Activated CD8-positive, alpha-beta memory T cell treated with anti-CD3 and anti-CD28 coated beads, Interleukin-2, amount 10 ng/mL, durations not matched to agents 7 days and 5 days (primary cell): Measurements from ENCODE around the gene MPPED2. TPM values are rescaled to one million over a fixed set of nuclear protein-coding genes. Genes with fewer than 3 reads are reported as not detected.

Experiments
- ATAC-seq: fragments of 150-1000 bp; cut with Tn5 transposase; one replicate; pipeline ENCODE4 v1.10.0; 2021; ENCODE audit warnings: moderate library complexity
- CTCF ChIA-PET: fragments of 350-600 bp; sonication (Branson Sonifier 250); formaldehyde crosslinking; loops from one replicate; lab custom pipeline; 2021; ENCODE audit warnings: antibody characterized with exemption; lab: Charles Lee
- DNase-seq: peaks from one replicate; pipeline ENCODE4 v3.0.0-alpha.2; 2020
- H3K27ac Mint-ChIP-seq: one replicate; pipeline ENCODE4 v1.8.0; 2021; ENCODE audit warnings: mild to moderate bottlenecking, mixed read lengths
- H3K27me3 Mint-ChIP-seq: one replicate; pipeline ENCODE4 v1.8.0; 2021; ENCODE audit warnings: mixed read lengths
- H3K36me3 Mint-ChIP-seq: one replicate; pipeline ENCODE4 v1.8.0; 2021; ENCODE audit warnings: mild to moderate bottlenecking, mixed read lengths
- H3K4me1 Mint-ChIP-seq: one replicate; pipeline ENCODE4 v1.8.0; 2021; ENCODE audit warnings: mixed read lengths
- H3K4me3 Mint-ChIP-seq: one replicate; pipeline ENCODE4 v1.8.0; 2021; ENCODE audit warnings: mild to moderate bottlenecking, moderate library complexity, mixed read lengths
- H3K9me3 Mint-ChIP-seq: one replicate; pipeline ENCODE4 v1.8.0; 2022; ENCODE audit warnings: low read depth, mixed read lengths
- total RNA-seq, 2 experiments: library from RNA; stranded (reverse); gene quantifications; one replicate each; pipeline ENCODE4 v1.2.3, GENCODE V29; 2021

The MPPED2 gene
- total RNA-seq, 2 experiments from 2014 or later = not detected

DNA sequence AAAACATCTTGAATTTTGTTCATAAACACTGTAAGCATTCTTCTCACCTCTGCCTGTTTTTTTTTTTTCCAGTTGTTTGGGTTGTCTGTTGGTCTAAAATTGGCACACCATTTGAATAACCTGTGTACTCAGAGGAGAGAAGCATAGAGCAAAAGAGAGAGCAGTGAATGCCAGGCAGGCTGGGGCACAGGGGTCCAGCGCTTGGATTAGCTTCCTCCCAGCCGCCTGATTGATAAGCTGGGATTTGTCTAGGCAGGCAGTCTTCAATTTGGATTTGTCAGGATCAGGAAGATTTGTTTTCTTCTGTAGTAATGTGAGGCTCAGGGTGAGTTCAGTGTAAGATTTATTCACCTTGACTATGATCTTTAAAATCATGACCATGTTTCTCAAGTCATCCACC, 204.3 kb downstream of the MPPED2 start:
- ATAC-seq (no peak), DNase-seq (no peak)
- H3K36me3 Mint-ChIP-seq = no peaks in the 10 kb centered on the region
- CTCF ChIA-PET = no interaction called here
- no peak overlapping the region for H3K4me3 Mint-ChIP-seq
- no peaks in the 10 kb centered on the region for H3K9me3 Mint-ChIP-seq
- H3K27ac Mint-ChIP-seq = no peak overlapping the region
- no peaks in the 10 kb centered on the region for H3K4me1 Mint-ChIP-seq
- no peaks in the 10 kb centered on the region for H3K27me3 Mint-ChIP-seq

- H3K4me3 Mint-ChIP-seq = no peak overlapping the region
- no peak for DNase-seq
- no peaks in the 10 kb centered on the region for H3K27me3 Mint-ChIP-seq
- CTCF ChIA-PET = no interaction called here
- H3K27ac Mint-ChIP-seq = no peak overlapping the region
- H3K36me3 Mint-ChIP-seq = no peaks in the 10 kb centered on the region
- H3K9me3 Mint-ChIP-seq = no peaks in the 10 kb centered on the region
- ATAC-seq = no peak
- no peaks in the 10 kb centered on the region for H3K4me1 Mint-ChIP-seq
Measured at GRCh38 chr11:30380846-30381245, 205.3 kb downstream of the MPPED2 start.

GRCh38 chr11:30377347-30377746, 208.8 kb downstream of the MPPED2 start:
- CTCF ChIA-PET = no interaction called here
- H3K9me3 Mint-ChIP-seq = no peaks in the 10 kb centered on the region
- H3K4me1 Mint-ChIP-seq = no peaks in the 10 kb centered on the region
- H3K36me3 Mint-ChIP-seq = no peaks in the 10 kb centered on the region
- DNase-seq (no peak), ATAC-seq (no peak)
- H3K27me3 Mint-ChIP-seq = peaks cover under 1% of the 10 kb centered on the region
- H3K27ac Mint-ChIP-seq = no peak overlapping the region
- H3K4me3 Mint-ChIP-seq = no peak overlapping the region

GRCh38 chr11:30370164-30370563, 216.0 kb downstream of the MPPED2 start:
- Mint-ChIP-seq H3K4me3 (no peak overlapping the region), H3K4me1 (no peaks in the 10 kb centered on the region), H3K36me3 (no peaks in the 10 kb centered on the region), H3K9me3 (no peaks in the 10 kb centered on the region), H3K27ac (no peak overlapping the region), H3K27me3 (peaks cover 4% of the 10 kb centered on the region)
- ATAC-seq = no peak
- CTCF ChIA-PET = no interaction called here
- no peak for DNase-seq

- H3K4me3 Mint-ChIP-seq = no peak overlapping the region
- ATAC-seq (no peak), DNase-seq (no peak)
- no peaks in the 10 kb centered on the region for H3K36me3 Mint-ChIP-seq
- no peak overlapping the region for H3K27ac Mint-ChIP-seq
- H3K27me3 Mint-ChIP-seq = peaks cover 4% of the 10 kb centered on the region
- no peaks in the 10 kb centered on the region for H3K4me1 Mint-ChIP-seq
- no peaks in the 10 kb centered on the region for H3K9me3 Mint-ChIP-seq
- CTCF ChIA-PET = no interaction called here
Measured at GRCh38 chr11:30368394-30368793, 217.8 kb downstream of the MPPED2 start.

GRCh38 chr11:30365793-30366517, 220.2 kb downstream of the MPPED2 start:
- no peak overlapping the region for H3K27ac Mint-ChIP-seq
- DNase-seq (no peak), ATAC-seq (no peak)
- H3K9me3 Mint-ChIP-seq = no peaks in the 10 kb centered on the region
- no peaks in the 10 kb centered on the region for H3K36me3 Mint-ChIP-seq
- peaks cover 2% of the 10 kb centered on the region for H3K27me3 Mint-ChIP-seq
- CTCF ChIA-PET = no interaction called here
- H3K4me1 Mint-ChIP-seq = no peaks in the 10 kb centered on the region
- no peak overlapping the region for H3K4me3 Mint-ChIP-seq

DNA sequence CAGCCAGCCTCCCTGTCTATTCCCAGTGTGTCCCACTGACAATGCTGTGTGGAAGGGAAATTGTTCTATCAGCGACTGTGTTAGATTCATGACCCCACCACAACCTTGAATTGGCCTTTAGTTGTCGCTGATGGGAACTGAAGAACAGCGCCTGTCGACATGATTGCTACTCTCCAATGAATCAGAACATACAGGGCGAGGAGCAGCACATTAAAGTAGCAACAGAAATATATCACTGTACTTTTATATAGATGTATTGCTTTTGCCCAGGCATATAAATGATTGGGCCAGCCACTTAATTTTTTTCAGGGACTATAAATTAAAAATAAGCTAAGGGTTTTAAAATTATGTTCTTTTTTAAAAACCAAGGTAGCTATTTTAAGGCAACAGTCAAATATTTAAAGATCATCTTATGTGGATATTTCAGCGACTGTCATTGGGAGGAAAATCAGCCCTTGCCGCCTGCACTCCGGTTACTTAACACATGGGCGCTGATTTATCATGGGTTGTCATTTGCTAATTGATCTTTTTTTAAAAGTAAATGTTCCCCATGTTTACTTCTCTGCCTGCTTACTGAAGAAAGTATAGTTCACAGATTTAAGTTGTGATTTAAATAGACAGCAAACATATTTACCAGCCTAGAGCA, 221.2 kb downstream of the MPPED2 start:
- Mint-ChIP-seq H3K27ac (no peak overlapping the region), H3K27me3 (peaks cover 2% of the 10 kb centered on the region), H3K4me3 (no peak overlapping the region), H3K9me3 (no peaks in the 10 kb centered on the region), H3K36me3 (no peaks in the 10 kb centered on the region), H3K4me1 (no peaks in the 10 kb centered on the region)
- DNase-seq = no peak
- ATAC-seq = no peak
- CTCF ChIA-PET = no interaction called here

- Mint-ChIP-seq H3K27ac (no peak overlapping the region), H3K27me3 (peaks cover 2% of the 10 kb centered on the region), H3K4me1 (no peaks in the 10 kb centered on the region), H3K4me3 (no peak overlapping the region), H3K9me3 (no peaks in the 10 kb centered on the region), H3K36me3 (no peaks in the 10 kb centered on the region)
- no peak for ATAC-seq
- CTCF ChIA-PET = no interaction called here
- no peak for DNase-seq
Measured at GRCh38 chr11:30364139-30364836, 221.9 kb downstream of the MPPED2 start.

DNA sequence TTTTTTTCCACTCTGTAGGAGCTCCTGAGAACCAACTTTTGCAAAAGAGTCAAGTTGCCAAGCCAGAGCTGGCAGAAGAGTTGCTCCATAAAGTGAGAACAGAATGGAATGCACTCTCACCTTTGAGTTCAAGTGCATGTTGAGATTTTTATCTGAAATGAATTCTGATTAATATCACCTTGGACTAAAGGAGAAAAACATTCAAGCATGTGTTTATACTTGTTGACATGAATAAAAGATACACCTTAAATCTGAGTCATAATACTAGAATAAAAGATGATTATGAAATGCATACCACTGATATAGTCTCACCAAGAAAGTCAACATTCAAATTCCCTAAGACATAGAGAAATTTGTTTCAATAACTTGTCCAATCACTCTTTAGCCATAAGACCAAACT, 225.4 kb downstream of the MPPED2 start:
- ATAC-seq = no peak
- Mint-ChIP-seq H3K4me3 (no peak overlapping the region), H3K27ac (no peak overlapping the region), H3K9me3 (no peaks in the 10 kb centered on the region), H3K36me3 (no peaks in the 10 kb centered on the region), H3K4me1 (no peaks in the 10 kb centered on the region), H3K27me3 (peaks cover 18% of the 10 kb centered on the region)
- no peak for DNase-seq
- CTCF ChIA-PET = no interaction called here
